Common myeloid progenitor, CD34-positive (primary cell): ENCODE data around the gene ACTG2.
A peak's percentile ranks its signal among the peaks of the same experiment; 100 is the strongest.
"Not testable (repeated sequence)": the region's sequence is repeated elsewhere in the genome, so short reads cannot be mapped to it uniquely, and the experiment has no call there.

Source experiments
- CTCF ChIA-PET: fragments of 350-600 bp; sonication (Branson Sonifier 250); formaldehyde crosslinking; loops from one replicate; lab custom pipeline; 2021; ENCODE audit warnings: antibody characterized with exemption; lab: Charles Lee
- POLR2A ChIA-PET: fragments of 350-600 bp; sonication (Branson Sonifier 250); formaldehyde crosslinking; loops from one replicate; lab custom pipeline; 2021; ENCODE audit warnings: antibody characterized with exemption; lab: Charles Lee
- DNase-seq, 3 donors: peaks; one replicate each; pipeline versions ENCODE4 v3.0.0 to v3.0.0-alpha.2; 2013
- H3K27ac ChIP-seq, 2 experiments: 1 replicate in 1 of 2; 2 replicates in 1 of 2; pipeline ENCODE4 v1.7.0; 2013; ENCODE audit warnings: inconsistent platforms in 2 of 2, low read length in 2 of 2, mild to moderate bottlenecking in 2 of 2, low read depth in 1 of 2, moderate library complexity in 1 of 2; ENCODE audit not compliant: severe bottlenecking in 2 of 2, insufficient read depth in 1 of 2, poor library complexity in 1 of 2
- H3K27me3 ChIP-seq, 5 experiments: replicated peaks in 2 of 5; 1 replicate in 3 of 5; 2 replicates in 2 of 5; pipeline versions ENCODE4 v1.6.1 to v1.7.0; 2013; ENCODE audit warnings: low read length in 4 of 5, mild to moderate bottlenecking in 2 of 5, moderate library complexity in 2 of 5, inconsistent platforms in 1 of 5; ENCODE audit not compliant: insufficient read depth in 5 of 5, control insufficient read depth in 4 of 5
- H3K36me3 ChIP-seq, 4 experiments: 1 replicate in 2 of 4; 2 replicates in 2 of 4; pipeline versions ENCODE4 v1.6.1 to v1.7.0; 2013; ENCODE audit warnings: low read length in 3 of 4, control low read depth in 1 of 4, mild to moderate bottlenecking in 1 of 4; ENCODE audit not compliant: control insufficient read depth in 4 of 4, insufficient read depth in 4 of 4
- H3K4me1 ChIP-seq, 4 experiments: 1 replicate in 3 of 4; 2 replicates in 1 of 4; pipeline versions ENCODE4 v1.6.1 to v1.7.1; 2013; ENCODE audit warnings: low read length in 3 of 4, mild to moderate bottlenecking in 3 of 4, control low read depth in 1 of 4, inconsistent platforms in 1 of 4, moderate library complexity in 1 of 4; ENCODE audit not compliant: control insufficient read depth in 4 of 4, insufficient read depth in 4 of 4; ENCODE audit errors: control extremely low read depth in 1 of 4
- H3K4me3 ChIP-seq, 7 experiments: 1 replicate in 4 of 7; 2 replicates in 3 of 7; pipeline versions ENCODE4 v1.5.1 to v1.7.0; 2013; ENCODE audit warnings: mild to moderate bottlenecking in 7 of 7, low read length in 6 of 7, moderate library complexity in 6 of 7, inconsistent platforms in 2 of 7, low read depth in 2 of 7, control low read depth in 1 of 7; ENCODE audit not compliant: insufficient read depth in 4 of 7, control insufficient read depth in 1 of 7; ENCODE audit errors: extremely low read depth in 1 of 7
- H3K9me3 ChIP-seq, 5 experiments: 1 replicate in 4 of 5; 2 replicates in 1 of 5; pipeline versions ENCODE4 v1.6.1 to v1.7.1; 2013; ENCODE audit warnings: low read length in 4 of 5, mild to moderate bottlenecking in 2 of 5, inconsistent platforms in 1 of 5, low read depth in 1 of 5, moderate library complexity in 1 of 5; ENCODE audit not compliant: control insufficient read depth in 4 of 5, insufficient read depth in 2 of 5; ENCODE audit errors: control extremely low read depth in 1 of 5
- WGBS: methylation state at CpG from one replicate; pipeline ENCODE4 v1.1.5; 2013; ENCODE audit not compliant: insufficient coverage; 5-methylcytosine and 5-hydroxymethylcytosine counted together

ACTG2 gene

DNA sequence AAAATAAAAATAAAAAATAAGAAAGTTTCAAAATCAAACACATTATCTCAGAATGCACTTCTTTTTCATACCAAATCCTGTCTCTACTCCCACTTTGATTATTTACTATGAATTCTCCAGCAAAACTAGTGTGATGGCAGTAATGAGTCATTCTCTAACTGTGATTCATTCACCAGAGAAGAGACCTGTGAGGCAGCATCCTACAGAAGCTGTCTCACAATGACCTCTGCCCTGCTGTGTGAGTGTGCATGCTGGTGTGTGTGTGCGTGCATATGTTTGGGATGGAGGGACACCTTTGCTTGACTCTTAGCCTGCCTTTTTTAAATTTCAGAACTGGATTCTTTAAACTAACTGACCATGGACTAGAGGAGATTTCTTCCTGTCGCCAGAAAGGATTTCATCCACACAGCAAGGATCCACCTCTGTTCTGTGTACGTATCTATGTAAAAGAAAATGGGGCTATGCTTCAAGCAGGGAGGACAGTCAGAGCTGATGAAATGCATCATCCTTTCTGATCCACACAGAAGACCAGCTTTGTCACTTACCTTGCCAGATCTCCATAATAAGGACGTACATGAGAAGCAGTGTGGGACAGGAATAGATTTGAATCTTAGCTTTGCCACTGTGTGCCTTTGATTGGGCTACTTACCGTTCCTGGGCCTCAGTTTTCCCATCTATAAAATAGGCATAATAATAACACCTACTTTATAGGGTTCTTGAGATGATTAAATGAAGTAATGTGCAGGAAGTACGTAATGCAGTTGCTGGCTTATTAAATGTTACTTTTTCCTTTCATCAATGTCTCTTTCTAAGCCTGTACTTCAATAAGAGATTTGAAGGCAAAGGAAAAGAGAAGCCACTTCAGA, 32.9 kb upstream of the ACTG2 start:
- H3K27ac ChIP-seq, result no peak overlapping the region
- no peak overlapping the region for H3K4me3 ChIP-seq
- DNase-seq, result peak in 2 of 3 donors; percentile 20 to 35
- POLR2A ChIA-PET, result interaction anchor here (0.6 kb wide), 1 partner anchor 108 kb away, joined by 4 read pairs; no protein-coding TSS in a partner anchor
- 96% methylated on average over 3 of the region's 6 CpGs for WGBS
- CTCF ChIA-PET, result no interaction called here
- no peaks in the 10 kb centered on the region for H3K9me3 ChIP-seq
- no peaks in the 10 kb centered on the region for H3K4me1 ChIP-seq
- peaks cover 21 to 82% (median 59%) of the 10 kb centered on the region in 4 experiments for H3K36me3 ChIP-seq
- H3K27me3 ChIP-seq, result no peaks in the 10 kb centered on the region

DNA sequence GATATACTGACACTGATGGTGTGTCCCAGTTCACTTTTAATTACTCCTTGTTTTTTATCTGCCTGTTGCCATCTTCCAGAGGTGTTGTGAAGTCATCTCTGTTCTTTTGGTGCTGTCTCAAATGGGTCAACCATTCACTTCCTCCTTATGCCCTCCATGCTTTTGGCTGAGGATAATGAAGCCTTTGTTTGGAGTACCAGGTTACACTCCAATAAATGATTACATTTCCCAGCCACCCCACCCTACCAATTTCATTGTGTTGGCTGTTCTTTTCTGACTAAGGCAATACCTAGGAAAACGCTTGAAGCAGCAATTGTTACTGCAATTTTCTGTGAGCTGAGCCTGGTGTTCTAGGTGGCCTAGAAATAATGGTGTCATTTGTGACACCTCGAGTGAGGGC, 29.8 kb upstream of the ACTG2 start:
- 100% methylated on average over 1 of the region's 2 CpGs for WGBS
- H3K9me3 ChIP-seq, result no peaks in the 10 kb centered on the region
- ChIA-PET CTCF (interaction anchor here (1.0 to 1.2 kb wide), 3 partner anchors 21 to 218 kb away, joined by 3 read pairs; no protein-coding TSS in a partner anchor), POLR2A (no interaction called here)
- H3K4me1 ChIP-seq, result no peaks in the 10 kb centered on the region
- DNase-seq, result no peak
- no peak overlapping the region for H3K4me3 ChIP-seq
- H3K27me3 ChIP-seq, result no peaks in the 10 kb centered on the region
- H3K36me3 ChIP-seq, result peaks cover 28 to 70% (median 54%) of the 10 kb centered on the region in 4 experiments
- no peak overlapping the region for H3K27ac ChIP-seq

- POLR2A ChIA-PET, result no interaction called here
- CTCF ChIA-PET, result interaction anchor here (0.7 kb wide), 1 partner anchor 32 kb away, joined by 3 read pairs; no protein-coding TSS in a partner anchor
- no peak for DNase-seq
- Histone ChIP-seq H3K36me3 (peaks cover 20 to 36% (median 32%) of the 10 kb centered on the region in 4 experiments), H3K4me1 (no peaks in the 10 kb centered on the region), H3K27ac (no peak overlapping the region), H3K9me3 (no peaks in the 10 kb centered on the region), H3K27me3 (no peaks in the 10 kb centered on the region), H3K4me3 (no peak overlapping the region)
- 93% methylated on average over 3 of the region's 9 CpGs for WGBS
Observed at GRCh38 chr2:73868204-73868978, 24.4 kb upstream of the ACTG2 start.

DNA sequence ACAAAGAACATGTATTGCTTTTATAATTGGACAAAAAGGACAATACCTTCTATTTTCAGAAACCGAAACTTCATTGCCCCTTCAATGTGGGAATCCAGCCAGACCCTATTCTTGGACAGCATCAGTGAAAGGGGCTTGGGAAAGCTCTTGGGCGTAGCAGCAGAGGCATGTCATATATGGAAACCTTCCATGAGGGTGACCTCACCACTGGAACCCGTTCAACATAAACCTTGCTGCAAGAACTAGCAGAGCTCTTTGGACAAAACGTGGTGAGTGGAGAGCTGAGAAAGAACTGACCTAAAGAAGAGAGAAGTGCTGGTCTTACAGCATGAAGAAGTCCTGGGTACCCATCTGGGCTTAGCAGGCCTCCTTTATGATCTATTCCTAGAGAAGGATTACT, 22.7 kb upstream of the ACTG2 start:
- WGBS, result 95% methylated on average over 3 of the region's 4 CpGs
- ChIA-PET CTCF (no interaction called here), POLR2A (no interaction called here)
- Histone ChIP-seq H3K4me3 (no peak overlapping the region), H3K27me3 (no peaks in the 10 kb centered on the region), H3K9me3 (no peaks in the 10 kb centered on the region), H3K36me3 (peaks cover 16 to 19% (median 17%) of the 10 kb centered on the region in 4 experiments), H3K27ac (no peak overlapping the region), H3K4me1 (no peaks in the 10 kb centered on the region)
- DNase-seq, result no peak

DNA sequence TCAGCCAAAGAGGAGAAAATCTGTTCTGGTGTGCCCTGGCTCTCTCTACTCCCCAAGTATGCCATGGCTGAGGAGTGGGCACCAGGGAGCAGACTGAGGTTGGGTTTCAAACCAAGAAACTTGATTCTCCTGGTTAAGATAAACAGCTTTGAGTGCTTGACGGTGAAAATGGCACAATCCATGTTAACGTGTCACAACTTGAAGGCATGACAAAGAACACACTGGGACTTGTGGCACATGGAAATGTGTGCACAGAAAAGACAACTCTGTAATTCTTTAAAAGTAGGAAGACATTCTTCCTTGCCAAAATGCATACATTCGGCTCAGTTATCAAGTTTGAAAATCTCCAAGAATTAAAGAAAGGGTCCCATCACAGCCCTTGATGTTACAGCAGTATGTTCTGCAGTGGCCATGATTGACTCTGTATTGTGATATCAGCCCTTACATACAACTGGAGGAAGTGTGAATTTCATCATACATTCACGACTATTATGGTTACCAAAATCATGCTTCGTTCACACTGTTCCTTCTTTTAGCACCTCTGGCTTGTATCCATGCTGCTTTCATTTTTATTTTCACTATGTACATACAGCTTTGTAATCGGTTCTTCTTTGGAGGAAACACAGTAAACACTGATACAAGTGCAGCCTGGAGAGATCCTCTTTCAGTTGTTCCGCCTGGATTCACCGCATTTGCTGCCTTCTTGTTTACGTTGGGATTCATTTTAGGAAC, 15.6 kb upstream of the ACTG2 start:
- no peaks in the 10 kb centered on the region for H3K27me3 ChIP-seq
- no peaks in the 10 kb centered on the region for H3K36me3 ChIP-seq
- H3K27ac ChIP-seq, result no peak overlapping the region
- H3K4me3 ChIP-seq, result no peak overlapping the region
- H3K9me3 ChIP-seq, result no peaks in the 10 kb centered on the region
- CTCF ChIA-PET, result interaction anchor here (0.7 kb wide), 1 partner anchor 32 kb away, joined by 3 read pairs; no protein-coding TSS in a partner anchor
- no peaks in the 10 kb centered on the region for H3K4me1 ChIP-seq
- POLR2A ChIA-PET, result no interaction called here
- peak in 2 of 3 donors; percentile 27 to 38 for DNase-seq
- WGBS, result 92% methylated on average over 6 of the region's 9 CpGs

GRCh38 chr2:73877984-73878383, 14.8 kb upstream of the ACTG2 start:
- H3K27me3 ChIP-seq, CTCF ChIA-PET, H3K4me3 ChIP-seq, H3K9me3 ChIP-seq, DNase-seq, POLR2A ChIA-PET, H3K27ac ChIP-seq, H3K36me3 ChIP-seq, H3K4me1 ChIP-seq: not testable (repeated sequence)
- WGBS, result 100% methylated on average over 2 of the region's 5 CpGs
